GM15510 (cell line): ENCODE data around the gene HHIP.

Experiments
- POLR2A ChIP-seq: IDR thresholded peaks from 3 replicates; pipeline ENCODE4 v1.6.1; 2011; ENCODE audit warnings: borderline replicate concordance; ENCODE audit not compliant: insufficient read length; ENCODE audit errors: extremely low read depth

The HHIP gene

GRCh38 chr4:144681806-144682205 is 35.9 kb downstream of the HHIP start:
- no peak for TF ChIP-seq POLR2A

DNA sequence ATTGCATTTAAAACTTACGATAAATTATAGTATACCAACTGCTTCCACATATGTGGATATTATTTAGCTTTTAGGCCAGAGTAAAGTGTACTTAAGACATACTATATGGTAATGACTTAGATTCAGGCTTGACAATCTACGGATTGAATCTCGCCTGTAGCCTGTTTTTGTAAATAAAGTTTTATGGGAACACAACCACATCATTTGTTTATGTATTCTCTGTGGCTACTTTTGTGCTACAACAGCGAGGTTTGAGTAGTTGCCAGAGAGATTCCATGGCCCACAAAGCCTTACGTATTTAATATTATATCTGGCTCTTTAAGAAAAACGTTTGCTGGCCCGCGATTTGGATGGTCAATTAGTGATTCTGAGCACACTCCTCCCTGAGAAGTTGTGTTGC is 37.6 kb downstream of the HHIP start:
- TF ChIP-seq POLR2A: no peak

GRCh38 chr4:144685911-144686310 is 40.0 kb downstream of the HHIP start:
- no peak for TF ChIP-seq POLR2A

DNA sequence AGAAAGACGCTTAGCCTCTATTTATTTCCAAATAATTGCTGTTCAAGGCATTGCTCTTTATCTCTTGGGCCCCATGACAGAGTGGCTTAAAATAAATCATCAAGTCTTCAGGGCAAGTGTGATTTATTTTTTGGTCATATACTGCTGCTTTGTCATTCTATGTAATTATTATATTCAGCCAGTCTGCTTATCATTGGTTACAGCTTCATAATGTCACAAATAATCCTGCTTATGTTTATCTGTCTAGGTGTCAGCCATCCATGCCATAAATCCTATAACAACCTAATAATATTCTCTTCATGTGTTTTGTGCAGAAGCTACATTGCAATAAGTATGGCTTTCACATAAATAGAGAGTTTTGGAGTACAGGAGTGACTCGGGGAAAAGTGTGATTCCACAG is 41.0 kb downstream of the HHIP start:
- TF ChIP-seq POLR2A: no peak

DNA sequence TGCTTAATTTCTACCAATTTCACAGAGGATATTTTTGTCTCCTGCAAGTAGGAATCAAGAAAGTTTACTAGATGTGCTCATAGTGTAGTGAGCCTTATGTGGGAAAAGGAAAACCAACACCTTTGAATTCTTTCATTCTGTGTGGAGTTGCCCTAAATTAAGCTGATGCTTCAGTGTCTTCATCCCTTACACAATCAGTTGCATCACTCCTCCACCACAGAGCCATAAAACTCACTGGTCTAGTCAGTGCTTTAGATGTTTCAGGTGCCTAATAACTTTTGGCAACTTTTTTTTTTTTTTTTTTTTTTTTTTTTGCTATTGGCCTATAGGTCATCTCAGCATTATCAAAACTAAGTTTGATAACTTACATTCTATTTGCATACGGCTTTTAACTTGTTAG is 41.5 kb downstream of the HHIP start:
- TF ChIP-seq POLR2A: no peak

DNA sequence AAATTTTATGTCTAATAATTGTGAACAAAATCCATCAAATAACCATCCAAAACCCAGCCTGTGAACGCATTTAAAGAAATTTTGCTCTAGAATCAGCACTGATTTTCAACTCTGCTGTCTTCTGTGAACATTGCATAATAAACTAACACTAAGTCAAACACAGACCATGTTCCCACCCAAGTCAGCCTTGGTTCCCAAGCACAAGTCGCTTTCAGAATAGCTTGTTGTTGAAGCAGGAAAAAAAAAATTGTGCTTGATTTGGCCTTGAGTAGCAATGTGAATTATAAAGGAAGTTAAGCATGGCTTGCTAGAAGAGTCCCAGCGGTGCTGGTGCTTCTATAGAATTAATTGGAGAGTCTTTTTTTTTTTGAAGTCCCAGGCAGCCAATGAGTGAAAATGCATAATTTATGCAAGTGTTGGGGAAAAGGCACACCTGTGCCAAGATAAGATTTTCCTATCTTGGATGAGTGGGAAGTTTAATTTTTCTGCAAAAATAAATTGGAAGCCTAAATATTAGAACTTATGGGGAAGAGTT is 42.1 kb downstream of the HHIP start:
- TF ChIP-seq POLR2A: no peak

DNA sequence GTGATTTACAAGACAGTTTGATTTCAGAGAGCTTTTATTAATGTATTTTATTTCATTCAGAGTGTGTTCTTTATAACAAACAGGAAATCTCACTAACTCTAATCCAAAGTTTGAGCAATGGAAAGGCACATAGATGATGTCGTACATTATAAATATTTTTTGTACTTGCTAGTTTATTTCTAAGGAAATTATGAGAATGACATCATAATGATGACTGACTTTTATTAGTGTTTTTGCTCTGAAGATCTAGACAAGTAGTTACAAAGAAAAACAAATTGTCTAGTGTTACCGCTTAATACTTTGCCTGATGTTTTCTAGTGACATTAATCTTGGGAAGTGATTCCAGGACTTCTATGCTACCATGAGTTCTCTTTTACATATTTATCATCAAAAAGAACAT is 43.2 kb downstream of the HHIP start:
- TF ChIP-seq POLR2A: no peak

DNA sequence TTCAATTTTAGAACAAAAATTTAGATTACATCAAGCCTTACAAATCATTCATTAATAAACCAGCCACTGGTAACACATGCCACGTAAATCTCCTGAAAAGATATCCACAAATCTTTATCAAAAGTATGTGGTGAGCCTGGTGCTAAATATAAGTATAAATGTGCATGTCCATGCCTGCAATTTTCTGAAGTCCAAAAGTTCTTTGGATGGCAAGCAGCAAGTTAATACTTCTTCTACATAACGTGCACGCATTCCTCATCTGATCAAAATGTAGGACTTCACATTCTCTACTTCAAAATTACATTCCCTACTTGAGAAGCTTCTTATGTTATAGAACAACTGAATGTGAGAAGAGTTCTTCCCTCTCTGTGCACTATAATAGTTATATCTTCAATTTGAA is 49.8 kb downstream of the HHIP start:
- TF ChIP-seq POLR2A: no peak

GRCh38 chr4:144696376-144696775 is 50.4 kb downstream of the HHIP start:
- no peak for TF ChIP-seq POLR2A

DNA sequence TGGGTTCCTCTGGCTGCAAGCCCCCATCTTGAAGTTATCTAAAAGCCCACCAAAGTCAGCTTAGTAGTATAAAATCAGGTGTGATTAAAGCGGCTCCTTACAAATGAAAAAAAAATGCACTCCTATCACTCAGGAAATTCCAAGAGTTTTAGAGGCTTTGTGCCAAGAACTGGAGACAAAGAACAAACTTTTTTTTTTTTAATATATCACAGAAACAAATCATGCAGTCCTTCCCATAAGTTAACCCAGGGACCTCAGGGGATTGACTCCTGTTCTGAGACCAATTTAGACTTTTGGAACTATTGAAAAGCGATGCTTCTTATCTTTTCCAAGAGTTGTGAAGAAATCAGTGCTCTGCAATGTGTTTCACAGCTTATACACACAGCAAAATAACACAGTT is 53.6 kb downstream of the HHIP start:
- no peak for TF ChIP-seq POLR2A

- no peak for TF ChIP-seq POLR2A
Observed at GRCh38 chr4:144701683-144702233, 55.8 kb downstream of the HHIP start.

DNA sequence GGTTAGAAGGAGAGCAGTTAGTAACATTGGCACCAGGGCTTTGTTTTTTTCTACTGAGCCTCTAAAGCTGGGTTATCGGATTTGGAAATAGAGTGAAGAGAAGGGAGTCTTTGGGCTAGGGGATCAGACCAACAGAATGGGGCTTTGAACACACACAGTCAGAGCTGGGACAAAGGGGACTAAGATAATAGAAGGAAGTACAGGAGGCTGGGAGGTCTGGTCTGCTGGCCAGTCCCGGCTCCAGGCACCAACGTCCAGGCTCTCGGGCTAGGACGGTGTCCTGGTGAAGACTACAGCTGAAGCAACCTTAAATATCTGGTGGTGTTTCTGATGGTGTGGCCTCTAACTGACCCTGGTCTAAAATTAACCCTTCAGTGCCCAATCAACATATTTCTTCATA is 57.5 kb downstream of the HHIP start:
- no peak for TF ChIP-seq POLR2A

- no peak for TF ChIP-seq POLR2A
Observed at GRCh38 chr4:144705601-144706590, 59.9 kb downstream of the HHIP start.

DNA sequence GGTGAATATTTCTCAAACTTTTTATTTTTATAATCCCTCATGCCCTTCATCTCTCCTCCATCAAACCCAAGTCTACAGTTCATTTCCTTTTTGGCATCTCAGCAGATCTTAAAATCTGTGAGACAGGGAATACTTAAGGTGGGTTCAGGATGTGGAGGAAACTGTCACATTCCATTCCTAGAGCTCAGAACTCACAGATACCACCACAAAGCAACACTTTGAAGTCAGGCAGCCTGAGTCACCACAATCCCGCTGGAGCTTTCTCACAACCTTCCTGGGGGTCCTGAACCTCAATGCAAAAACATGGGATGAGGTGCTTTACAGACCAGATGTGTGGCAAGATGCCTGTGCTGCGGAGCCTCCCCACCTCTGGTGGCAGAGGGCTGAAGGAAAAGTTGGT is 63.2 kb downstream of the HHIP start:
- no peak for TF ChIP-seq POLR2A

GRCh38 chr4:144709793-144710525 is 64.0 kb downstream of the HHIP start:
- no peak for TF ChIP-seq POLR2A

DNA sequence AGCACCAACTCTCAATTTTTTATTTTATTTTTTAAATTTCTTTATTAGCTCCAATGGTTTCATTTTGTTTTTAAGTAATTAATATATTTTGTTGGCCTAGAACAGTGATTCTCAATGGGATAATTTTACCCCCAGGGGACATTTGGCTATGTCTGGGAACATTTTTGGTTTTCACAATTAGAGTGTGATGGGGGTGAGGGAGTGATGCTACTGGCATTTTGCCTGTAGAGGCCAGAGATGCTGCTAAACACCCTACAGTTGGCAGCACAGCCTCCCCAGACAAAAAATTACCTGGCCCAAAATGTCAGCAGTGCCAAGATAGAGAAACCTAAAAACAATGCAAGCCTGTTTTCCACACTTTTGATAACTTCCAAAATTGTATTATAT is 64.6 kb downstream of the HHIP start:
- no peak for TF ChIP-seq POLR2A

DNA sequence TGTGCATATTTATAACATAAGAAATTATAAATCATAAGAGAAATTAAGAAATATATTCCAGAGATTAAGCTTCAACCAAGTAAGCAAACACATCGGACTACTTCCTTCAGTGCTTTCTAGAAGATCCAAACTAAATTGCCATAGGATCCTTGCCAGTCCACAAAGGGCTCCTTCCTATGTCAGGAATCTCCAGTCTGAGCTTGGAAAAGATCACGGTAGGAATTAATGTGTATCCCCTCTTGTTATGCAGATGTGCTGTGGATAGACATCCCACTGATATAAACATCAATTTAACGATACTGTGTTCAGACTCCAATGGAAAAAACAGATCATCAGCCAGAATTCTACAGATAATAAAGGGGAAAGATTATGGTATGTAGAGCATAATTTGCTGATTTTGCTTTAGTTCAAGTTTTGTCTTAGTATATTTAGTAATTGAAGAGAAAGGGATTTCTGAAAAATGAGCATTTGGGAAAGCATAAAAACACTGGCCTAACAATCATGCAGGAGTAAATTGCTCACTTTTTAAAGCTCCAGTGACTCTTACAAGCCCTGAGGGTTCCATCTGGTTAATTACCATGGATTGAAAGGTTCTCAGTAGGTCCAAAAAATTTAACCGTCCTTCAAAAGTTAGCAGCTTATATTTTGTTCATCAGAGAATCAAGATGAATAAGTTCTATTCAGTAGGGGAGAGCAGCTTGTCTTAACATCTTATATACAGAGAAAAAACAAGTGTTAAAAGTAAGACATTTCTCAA is 65.9 kb downstream of the HHIP start:
- no peak for TF ChIP-seq POLR2A
